ENCODE results near the gene MRPS6.

The MRPS6 gene

GRCh38 chr21:34072145-34073031, 990 bp upstream of the MRPS6 start:
- TF ChIP-seq CTCF (IDR thresholded peaks at IDR 0.05), result no peak

- no peak for TF ChIP-seq CTCF (IDR thresholded peaks at IDR 0.05)
Observed at GRCh38 chr21:34073749-34074282, 438 bp downstream of the MRPS6 start.

GRCh38 chr21:34074283-34075090, 1.1 kb downstream of the MRPS6 start:
- TF ChIP-seq CTCF (IDR thresholded peaks at IDR 0.05), result no peak

- no peak for TF ChIP-seq CTCF (IDR thresholded peaks at IDR 0.05)
Observed at GRCh38 chr21:34075091-34075425, 1.7 kb downstream of the MRPS6 start.

GRCh38 chr21:34075760-34076660, 2.6 kb downstream of the MRPS6 start:
- no peak for TF ChIP-seq CTCF (IDR thresholded peaks at IDR 0.05)

GRCh38 chr21:34076835-34077234, 3.5 kb downstream of the MRPS6 start:
- TF ChIP-seq CTCF (IDR thresholded peaks at IDR 0.05), result no peak

- TF ChIP-seq CTCF (IDR thresholded peaks at IDR 0.05), result no peak
Observed at GRCh38 chr21:34077888-34078287, 4.5 kb downstream of the MRPS6 start.
